Measurements from ENCODE around the gene WDFY3. TPM values are rescaled to one million over a fixed set of nuclear protein-coding genes. Genes with fewer than 3 reads are reported as not detected.

The WDFY3 gene
- total and polyA plus RNA-seq, 2 experiments from 2014 or later: 8.0 to 89.0 TPM

- Mint-ChIP-seq H3K9me3 (no peaks in the 10 kb centered on the region), H3K36me3 (ENCODE audit: low read depth) (peaks cover 65% of the 10 kb centered on the region), H3K4me3 (no peak overlapping the region), H3K27ac (no peak overlapping the region), H3K4me1 (no peaks in the 10 kb centered on the region), H3K27me3 (ENCODE audit: insufficient read depth, low read depth, poor library complexity) (peaks cover 1% of the 10 kb centered on the region)
- no peak overlapping the region for H3K4me3 ChIP-seq
- no peak for TF ChIP-seq POLR2AphosphoS5 (IDR thresholded peaks at IDR 0.05; ENCODE audit: low read depth)
- TF ChIP-seq NANOG (IDR thresholded peaks at IDR 0.05; ENCODE audit: borderline replicate concordance): no peak
- TF ChIP-seq, protein P1, sequence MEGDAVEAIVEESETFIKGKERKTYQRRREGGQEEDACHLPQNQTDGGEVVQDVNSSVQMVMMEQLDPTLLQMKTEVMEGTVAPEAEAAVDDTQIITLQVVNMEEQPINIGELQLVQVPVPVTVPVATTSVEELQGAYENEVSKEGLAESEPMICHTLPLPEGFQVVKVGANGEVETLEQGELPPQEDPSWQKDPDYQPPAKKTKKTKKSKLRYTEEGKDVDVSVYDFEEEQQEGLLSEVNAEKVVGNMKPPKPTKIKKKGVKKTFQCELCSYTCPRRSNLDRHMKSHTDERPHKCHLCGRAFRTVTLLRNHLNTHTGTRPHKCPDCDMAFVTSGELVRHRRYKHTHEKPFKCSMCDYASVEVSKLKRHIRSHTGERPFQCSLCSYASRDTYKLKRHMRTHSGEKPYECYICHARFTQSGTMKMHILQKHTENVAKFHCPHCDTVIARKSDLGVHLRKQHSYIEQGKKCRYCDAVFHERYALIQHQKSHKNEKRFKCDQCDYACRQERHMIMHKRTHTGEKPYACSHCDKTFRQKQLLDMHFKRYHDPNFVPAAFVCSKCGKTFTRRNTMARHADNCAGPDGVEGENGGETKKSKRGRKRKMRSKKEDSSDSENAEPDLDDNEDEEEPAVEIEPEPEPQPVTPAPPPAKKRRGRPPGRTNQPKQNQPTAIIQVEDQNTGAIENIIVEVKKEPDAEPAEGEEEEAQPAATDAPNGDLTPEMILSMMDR (conservative IDR thresholded peaks at IDR 0.05; ENCODE audit: low read depth in 2 of 2): no peak
- TF ChIP-seq REST (IDR thresholded peaks at IDR 0.05; ENCODE audit: unreplicated experiment): no peak
- TF ChIP-seq JUNB (IDR thresholded peaks at IDR 0.05; ENCODE audit: unreplicated experiment): no peak
- TF ChIP-seq, protein P2, sequence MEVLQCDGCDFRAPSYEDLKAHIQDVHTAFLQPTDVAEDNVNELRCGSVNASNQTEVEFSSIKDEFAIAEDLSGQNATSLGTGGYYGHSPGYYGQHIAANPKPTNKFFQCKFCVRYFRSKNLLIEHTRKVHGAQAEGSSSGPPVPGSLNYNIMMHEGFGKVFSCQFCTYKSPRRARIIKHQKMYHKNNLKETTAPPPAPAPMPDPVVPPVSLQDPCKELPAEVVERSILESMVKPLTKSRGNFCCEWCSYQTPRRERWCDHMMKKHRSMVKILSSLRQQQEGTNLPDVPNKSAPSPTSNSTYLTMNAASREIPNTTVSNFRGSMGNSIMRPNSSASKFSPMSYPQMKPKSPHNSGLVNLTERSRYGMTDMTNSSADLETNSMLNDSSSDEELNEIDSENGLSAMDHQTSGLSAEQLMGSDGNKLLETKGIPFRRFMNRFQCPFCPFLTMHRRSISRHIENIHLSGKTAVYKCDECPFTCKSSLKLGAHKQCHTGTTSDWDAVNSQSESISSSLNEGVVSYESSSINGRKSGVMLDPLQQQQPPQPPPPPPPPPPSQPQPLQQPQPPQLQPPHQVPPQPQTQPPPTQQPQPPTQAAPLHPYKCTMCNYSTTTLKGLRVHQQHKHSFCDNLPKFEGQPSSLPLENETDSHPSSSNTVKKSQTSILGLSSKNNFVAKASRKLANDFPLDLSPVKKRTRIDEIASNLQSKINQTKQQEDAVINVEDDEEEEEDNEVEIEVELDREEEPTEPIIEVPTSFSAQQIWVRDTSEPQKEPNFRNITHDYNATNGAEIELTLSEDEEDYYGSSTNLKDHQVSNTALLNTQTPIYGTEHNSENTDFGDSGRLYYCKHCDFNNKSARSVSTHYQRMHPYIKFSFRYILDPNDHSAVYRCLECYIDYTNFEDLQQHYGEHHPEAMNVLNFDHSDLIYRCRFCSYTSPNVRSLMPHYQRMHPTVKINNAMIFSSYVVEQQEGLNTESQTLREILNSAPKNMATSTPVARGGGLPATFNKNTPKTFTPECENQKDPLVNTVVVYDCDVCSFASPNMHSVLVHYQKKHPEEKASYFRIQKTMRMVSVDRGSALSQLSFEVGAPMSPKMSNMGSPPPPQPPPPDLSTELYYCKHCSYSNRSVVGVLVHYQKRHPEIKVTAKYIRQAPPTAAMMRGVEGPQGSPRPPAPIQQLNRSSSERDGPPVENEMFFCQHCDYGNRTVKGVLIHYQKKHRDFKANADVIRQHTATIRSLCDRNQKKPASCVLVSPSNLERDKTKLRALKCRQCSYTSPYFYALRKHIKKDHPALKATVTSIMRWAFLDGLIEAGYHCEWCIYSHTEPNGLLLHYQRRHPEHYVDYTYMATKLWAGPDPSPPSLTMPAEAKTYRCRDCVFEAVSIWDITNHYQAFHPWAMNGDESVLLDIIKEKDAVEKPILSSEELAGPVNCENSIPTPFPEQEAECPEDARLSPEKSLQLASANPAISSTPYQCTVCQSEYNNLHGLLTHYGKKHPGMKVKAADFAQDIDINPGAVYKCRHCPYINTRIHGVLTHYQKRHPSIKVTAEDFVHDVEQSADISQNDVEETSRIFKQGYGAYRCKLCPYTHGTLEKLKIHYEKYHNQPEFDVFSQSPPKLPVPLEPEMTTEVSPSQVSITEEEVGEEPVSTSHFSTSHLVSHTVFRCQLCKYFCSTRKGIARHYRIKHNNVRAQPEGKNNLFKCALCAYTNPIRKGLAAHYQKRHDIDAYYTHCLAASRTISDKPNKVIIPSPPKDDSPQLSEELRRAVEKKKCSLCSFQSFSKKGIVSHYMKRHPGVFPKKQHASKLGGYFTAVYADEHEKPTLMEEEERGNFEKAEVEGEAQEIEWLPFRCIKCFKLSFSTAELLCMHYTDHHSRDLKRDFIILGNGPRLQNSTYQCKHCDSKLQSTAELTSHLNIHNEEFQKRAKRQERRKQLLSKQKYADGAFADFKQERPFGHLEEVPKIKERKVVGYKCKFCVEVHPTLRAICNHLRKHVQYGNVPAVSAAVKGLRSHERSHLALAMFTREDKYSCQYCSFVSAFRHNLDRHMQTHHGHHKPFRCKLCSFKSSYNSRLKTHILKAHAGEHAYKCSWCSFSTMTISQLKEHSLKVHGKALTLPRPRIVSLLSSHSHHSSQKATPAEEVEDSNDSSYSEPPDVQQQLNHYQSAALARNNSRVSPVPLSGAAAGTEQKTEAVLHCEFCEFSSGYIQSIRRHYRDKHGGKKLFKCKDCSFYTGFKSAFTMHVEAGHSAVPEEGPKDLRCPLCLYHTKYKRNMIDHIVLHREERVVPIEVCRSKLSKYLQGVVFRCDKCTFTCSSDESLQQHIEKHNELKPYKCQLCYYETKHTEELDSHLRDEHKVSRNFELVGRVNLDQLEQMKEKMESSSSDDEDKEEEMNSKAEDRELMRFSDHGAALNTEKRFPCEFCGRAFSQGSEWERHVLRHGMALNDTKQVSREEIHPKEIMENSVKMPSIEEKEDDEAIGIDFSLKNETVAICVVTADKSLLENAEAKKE (CRISPR knock-in tag; IDR thresholded peaks at IDR 0.05): no peak
- no peak for TF ChIP-seq STAT1 (IDR thresholded peaks at IDR 0.05; ENCODE audit: unreplicated experiment)
- TF ChIP-seq EZH2 (IDR thresholded peaks at IDR 0.05; ENCODE audit: low read depth, unreplicated experiment): no peak
- TF ChIP-seq ZNF331 (CRISPR knock-in tag; IDR thresholded peaks at IDR 0.05; ENCODE audit: low read depth): no peak
- H3K27ac ChIP-seq (ENCODE audit: low read depth): no peak overlapping the region
- no peaks in the 10 kb centered on the region for H3F3A ChIP-seq (replicated peaks; ENCODE audit: low read depth)
- peaks cover 19% of the 10 kb centered on the region; the same call in 1 of the 2 replicates for H3K36me3 ChIP-seq (ENCODE audit: insufficient read depth)
- no peaks in the 10 kb centered on the region for H3K27me3 ChIP-seq (ENCODE audit: insufficient read depth)
- no peak for ATAC-seq
- H3K4me1 ChIP-seq (ENCODE audit: insufficient read depth): no peaks in the 10 kb centered on the region
- H3K9me2 ChIP-seq (ENCODE audit: insufficient read depth): no peaks in the 10 kb centered on the region
- H3K4me2 ChIP-seq: no peak overlapping the region
- no peak overlapping the region for H2AFZ ChIP-seq
- H3K79me2 ChIP-seq (replicated peaks; ENCODE audit: insufficient read depth): no peaks in the 10 kb centered on the region
- H4K20me1 ChIP-seq (replicated peaks; ENCODE audit: insufficient read depth): no peaks in the 10 kb centered on the region
- DNase-seq (ENCODE audit: low spot score): no peak
Measured at GRCh38 chr4:84718699-84719098, 247.8 kb downstream of the WDFY3 start.
